CD4-positive, alpha-beta T cell (primary cell): ENCODE results near the gene LHFPL6. TPM values are rescaled to one million over a fixed set of nuclear protein-coding genes. Genes with fewer than 3 reads are reported as not detected.

Source experiments
- ATAC-seq: fragments of 200-7000 bp; cut with Tn5 transposase; one replicate; pipeline ENCODE4 v1.10.0; 2022; ENCODE audit warnings: mild to moderate bottlenecking; ENCODE audit not compliant: poor library complexity
- CTCF ChIA-PET: fragments of 350-600 bp; sonication (Branson Sonifier 250); formaldehyde crosslinking; loops from one replicate; lab custom pipeline; 2021; ENCODE audit warnings: antibody characterized with exemption, inconsistent platforms; lab: Charles Lee
- POLR2A ChIA-PET: fragments of 350-600 bp; sonication (Branson Sonifier 250); formaldehyde crosslinking; loops from one replicate; lab custom pipeline; 2021; ENCODE audit warnings: antibody characterized with exemption, inconsistent platforms; lab: Charles Lee
- DNase-seq, 14 experiments: peaks; one replicate each; pipeline ENCODE4 v3.0.0-alpha.2; 2013 to 2020; ENCODE audit warnings: mixed read lengths in 2 of 14
- H3K27ac ChIP-seq, 2 donors: one replicate each; pipeline versions ENCODE4 v1.5.1 to v1.7.0; 2013; ENCODE audit warnings: low read length in 2 of 2, low read depth in 1 of 2, mild to moderate bottlenecking in 1 of 2
- H3K27me3 ChIP-seq, 2 experiments: 1 replicate in 1 of 2; 2 replicates in 1 of 2; pipeline versions ENCODE4 v1.6.1 to v1.7.0; 2013; ENCODE audit warnings: low read length in 2 of 2, control low read depth in 1 of 2, mild to moderate bottlenecking in 1 of 2, moderate library complexity in 1 of 2; ENCODE audit not compliant: insufficient read depth in 2 of 2, control insufficient read depth in 1 of 2
- H3K36me3 ChIP-seq: one replicate; pipeline ENCODE4 v1.6.1; 2013; ENCODE audit warnings: low read length, control low read depth; ENCODE audit not compliant: insufficient read depth
- H3K4me1 ChIP-seq: one replicate; pipeline ENCODE4 v1.6.1; 2013; ENCODE audit warnings: low read length, control low read depth; ENCODE audit not compliant: insufficient read depth
- H3K4me3 ChIP-seq: one replicate; pipeline ENCODE4 v1.5.1; 2013; ENCODE audit warnings: mild to moderate bottlenecking, low read length, moderate library complexity
- H3K9me3 ChIP-seq, 2 experiments: 1 replicate in 1 of 2; 2 replicates in 1 of 2; pipeline versions ENCODE4 v1.6.1 to v1.7.0; 2013; ENCODE audit warnings: low read length in 2 of 2, mild to moderate bottlenecking in 2 of 2, control low read depth in 1 of 2, moderate library complexity in 1 of 2; ENCODE audit not compliant: control insufficient read depth in 1 of 2, insufficient read depth in 1 of 2
- H3K27ac Mint-ChIP-seq: one replicate; pipeline ENCODE4 v1.8.0; 2020; ENCODE audit warnings: mixed read lengths
- H3K27me3 Mint-ChIP-seq: one replicate; pipeline ENCODE4 v1.8.0; 2021; ENCODE audit warnings: mixed read lengths
- H3K36me3 Mint-ChIP-seq: one replicate; pipeline ENCODE4 v1.8.0; 2021; ENCODE audit warnings: low read depth, mixed read lengths
- H3K4me1 Mint-ChIP-seq: one replicate; pipeline ENCODE4 v1.8.0; 2021; ENCODE audit warnings: low read depth, mixed read lengths
- H3K4me3 Mint-ChIP-seq: one replicate; pipeline ENCODE4 v1.8.0; 2020; ENCODE audit warnings: mild to moderate bottlenecking, mixed read lengths
- H3K9me3 Mint-ChIP-seq: one replicate; pipeline ENCODE4 v1.8.0; 2020; ENCODE audit warnings: mixed read lengths
- CTCF ChIP-seq: fragments of 200-600 bp; IDR thresholded peaks from one replicate; pipeline ENCODE4 v1.8.0; 2022; ENCODE audit warnings: antibody characterized with exemption, mild to moderate bottlenecking
- intact Hi-C, 2 experiments: fragments of 100-400 bp; cut with DNase I in 1 of 2; cut with micrococcal nuclease in 1 of 2; formaldehyde crosslinking; loops; one replicate each; pipeline versions ENCODE4 v1.15.1 to v1.9.0; 2023 to 2025; cut with DNase I, micrococcal nuclease
- total RNA-seq, 174 experiments: library from RNA in 2 of 174; stranded (reverse) in 2 of 174; gene quantifications; one replicate each; pipeline ENCODE4 v1.2.3 and lab custom pipeline; 2021 to 2026

LHFPL6 gene
- total RNA-seq, 2 experiments from 2014 or later: not detected

GRCh38 chr13:39575641-39576238 lies 27.3 kb downstream of the LHFPL6 start:
- Mint-ChIP-seq H3K36me3 (no peaks in the 10 kb centered on the region), H3K27me3 (peaks cover 25% of the 10 kb centered on the region), H3K27ac (no peak overlapping the region), H3K4me3 (no peak overlapping the region), H3K4me1 (no peaks in the 10 kb centered on the region), H3K9me3 (no peaks in the 10 kb centered on the region)
- Histone ChIP-seq H3K36me3 (no peaks in the 10 kb centered on the region), H3K4me1 (no peaks in the 10 kb centered on the region), H3K27ac (no peak overlapping the region), H3K4me3 (no peak overlapping the region), H3K27me3 (peaks cover 0 to 2% of the 10 kb centered on the region in 2 experiments), H3K9me3 (peaks cover 0 to 6% of the 10 kb centered on the region in 2 experiments)
- DNase-seq: no peak
- CTCF ChIA-PET: no interaction called here
- intact Hi-C loops: no loop called here
- POLR2A ChIA-PET: no interaction called here
- no peak for ATAC-seq
- TF ChIP-seq CTCF: no peak

GRCh38 chr13:39571502-39572092 lies 31.4 kb downstream of the LHFPL6 start:
- Mint-ChIP-seq H3K9me3 (no peaks in the 10 kb centered on the region), H3K36me3 (no peaks in the 10 kb centered on the region), H3K4me1 (no peaks in the 10 kb centered on the region), H3K4me3 (no peak overlapping the region), H3K27ac (no peak overlapping the region), H3K27me3 (peaks cover 34% of the 10 kb centered on the region)
- peaks cover 0 to 6% of the 10 kb centered on the region in 2 experiments for H3K9me3 ChIP-seq
- intact Hi-C loops: no loop called here
- no peaks in the 10 kb centered on the region for H3K36me3 ChIP-seq
- no peaks in the 10 kb centered on the region for H3K4me1 ChIP-seq
- no peak overlapping the region for H3K4me3 ChIP-seq
- DNase-seq (no peak), ATAC-seq (no peak)
- ChIA-PET POLR2A (no interaction called here), CTCF (no interaction called here)
- peaks cover 0 to 2% of the 10 kb centered on the region in 2 experiments for H3K27me3 ChIP-seq
- H3K27ac ChIP-seq: no peak overlapping the region
- no peak for TF ChIP-seq CTCF

GRCh38 chr13:39567569-39567968 lies 35.4 kb downstream of the LHFPL6 start:
- Histone ChIP-seq H3K9me3 (peaks cover 0 to 6% of the 10 kb centered on the region in 2 experiments), H3K27me3 (peaks cover 0 to under 1% of the 10 kb centered on the region in 2 experiments), H3K27ac (no peak overlapping the region), H3K4me3 (no peak overlapping the region), H3K4me1 (no peaks in the 10 kb centered on the region), H3K36me3 (no peaks in the 10 kb centered on the region)
- no peaks in the 10 kb centered on the region for H3K4me1 Mint-ChIP-seq
- ChIA-PET POLR2A (no interaction called here), CTCF (no interaction called here)
- no peak overlapping the region for H3K27ac Mint-ChIP-seq
- H3K36me3 Mint-ChIP-seq: no peaks in the 10 kb centered on the region
- DNase-seq: no peak
- intact Hi-C loops: no loop called here
- TF ChIP-seq CTCF: no peak
- no peak overlapping the region for H3K4me3 Mint-ChIP-seq
- ATAC-seq: no peak
- no peaks in the 10 kb centered on the region for H3K9me3 Mint-ChIP-seq
- peaks cover 52% of the 10 kb centered on the region for H3K27me3 Mint-ChIP-seq
